Fibroblast of lung (primary cell): ENCODE results near the gene NEUROG1. TPM values are rescaled to one million over a fixed set of nuclear protein-coding genes. Genes with fewer than 3 reads are reported as not detected.

Experiments used
- DNase-seq, 2 donors: peaks; one replicate each; pipeline versions ENCODE4 v3.0.0 to v3.0.0-alpha.2; 2010; ENCODE audit warnings: low read depth in 2 of 2
- H2AFZ ChIP-seq: 2 replicates; pipeline ENCODE4 v1.5.1; 2012; ENCODE audit warnings: low read length, control low read depth, inconsistent platforms
- H3K27ac ChIP-seq: 2 replicates; pipeline ENCODE4 v1.5.1; 2011; ENCODE audit warnings: low read length, control low read depth; ENCODE audit not compliant: insufficient read depth
- H3K27me3 ChIP-seq: 2 replicates; pipeline ENCODE4 v1.5.1; 2011; ENCODE audit warnings: mild to moderate bottlenecking, low read length; ENCODE audit not compliant: control insufficient read depth, insufficient read depth
- H3K36me3 ChIP-seq: 2 replicates; pipeline ENCODE4 v1.5.1; 2011; ENCODE audit warnings: low read length; ENCODE audit not compliant: control insufficient read depth, insufficient read depth
- H3K4me1 ChIP-seq: 2 replicates; pipeline ENCODE4 v1.5.1; 2011; ENCODE audit warnings: low read length; ENCODE audit not compliant: control insufficient read depth, insufficient read depth; ENCODE audit errors: extremely low read depth
- H3K4me2 ChIP-seq: 2 replicates; pipeline ENCODE4 v1.5.1; 2011; ENCODE audit warnings: low read length, control low read depth; ENCODE audit not compliant: insufficient read depth; ENCODE audit errors: extremely low read depth
- H3K4me3 ChIP-seq, 4 experiments: fragments of 200-600 bp in 1 of 4; sonication (generic) in 1 of 4; replicated peaks in 1 of 4; 2 replicates each; pipeline ENCODE4 v1.5.1; 2011 to 2016; ENCODE audit warnings: low read length in 4 of 4, low read depth in 3 of 4, mild to moderate bottlenecking in 3 of 4, control low read depth in 2 of 4, inconsistent platforms in 1 of 4, mixed read lengths in 1 of 4; ENCODE audit not compliant: insufficient read depth in 1 of 4; ENCODE audit errors: control extremely low read depth in 1 of 4
- H3K79me2 ChIP-seq: 2 replicates; pipeline ENCODE4 v1.5.1; 2012; ENCODE audit warnings: mild to moderate bottlenecking, low read length, inconsistent platforms; ENCODE audit not compliant: control insufficient read depth, insufficient read depth
- H3K9ac ChIP-seq: 2 replicates; pipeline ENCODE4 v1.5.1; 2011; ENCODE audit warnings: mild to moderate bottlenecking, low read length, control low read depth; ENCODE audit not compliant: insufficient read depth
- H3K9me3 ChIP-seq: 2 replicates; pipeline ENCODE4 v1.5.1; 2012; ENCODE audit warnings: low read depth, low read length; ENCODE audit not compliant: control insufficient read depth, insufficient read depth
- H4K20me1 ChIP-seq: 2 replicates; pipeline ENCODE4 v1.5.1; 2011; ENCODE audit warnings: low read length; ENCODE audit not compliant: control insufficient read depth, insufficient read depth; ENCODE audit errors: extremely low read depth
- CTCF ChIP-seq, 2 donors: IDR thresholded peaks in 1 of 2; conservative IDR thresholded peaks in 1 of 2; 1 replicate in 1 of 2; 2 replicates in 1 of 2; pipeline ENCODE4 v1.5.1; 2011 to 2012; ENCODE audit warnings: low read length in 2 of 2, control low read depth in 1 of 2, inconsistent platforms in 1 of 2, low read depth in 1 of 2, mild to moderate bottlenecking in 1 of 2
- EZH2 ChIP-seq: IDR thresholded peaks from 2 replicates; pipeline ENCODE4 v1.5.1; 2012; ENCODE audit warnings: low read length, control low read depth, mild to moderate bottlenecking; ENCODE audit errors: missing control alignments
- polyA plus RNA-seq, 2 donors: library from polyadenylated mRNA; depleted of rRNA in 1 of 2; stranded (reverse) in 1 of 2; unstranded in 1 of 2; fragments of >200 nt; gene quantifications; 2 replicates each; pipeline ENCODE4 v1.2.1, GENCODE V29; 2011 to 2012; ENCODE audit warnings: missing spikeins in 1 of 2
- total RNA-seq: library from RNA; depleted of rRNA; stranded (reverse); fragments of >200 nt; gene quantifications from 2 replicates; pipeline ENCODE4 v1.2.1, GENCODE V29; 2014

The NEUROG1 gene
- total and polyA plus RNA-seq, 2 donors (not counting 1 experiment from before 2014, with no cell fraction given) = not detected

- Histone ChIP-seq H3K27me3 (no peaks in the 10 kb centered on the region), H2AFZ (no peak overlapping the region), H4K20me1 (no peaks in the 10 kb centered on the region), H3K36me3 (no peaks in the 10 kb centered on the region), H3K4me2 (no peak overlapping the region), H3K4me1 (peaks cover 4% of the 10 kb centered on the region), H3K79me2 (no peaks in the 10 kb centered on the region), H3K27ac (no peak overlapping the region), H3K9ac (no peak overlapping the region), H3K9me3 (no peaks in the 10 kb centered on the region), H3K4me3 (no peak overlapping the region)
- DNase-seq = no peak
- no peak for TF ChIP-seq EZH2
- no peak for TF ChIP-seq CTCF (conservative IDR thresholded peaks at IDR 0.05 in 1 of 2, IDR thresholded peaks at IDR 0.05 in 1 of 2; ENCODE audit: low read depth in 1 of 2, low read length in 2 of 2)
These were observed 48.7 kb downstream of the NEUROG1 start for GRCh38 chr5:135487037-135487395.

- DNase-seq = no peak
- no peaks in the 10 kb centered on the region for H3K79me2 ChIP-seq
- no peak overlapping the region for H3K4me3 ChIP-seq
- H3K36me3 ChIP-seq = no peaks in the 10 kb centered on the region
- no peak overlapping the region for H2AFZ ChIP-seq
- peaks cover 4% of the 10 kb centered on the region for H3K4me1 ChIP-seq
- no peak overlapping the region for H3K9ac ChIP-seq
- H4K20me1 ChIP-seq = no peaks in the 10 kb centered on the region
- H3K9me3 ChIP-seq = no peaks in the 10 kb centered on the region
- no peaks in the 10 kb centered on the region for H3K27me3 ChIP-seq
- no peak overlapping the region for H3K4me2 ChIP-seq
- TF ChIP-seq EZH2 (no peak), CTCF (conservative IDR thresholded peaks at IDR 0.05 in 1 of 2, IDR thresholded peaks at IDR 0.05 in 1 of 2; ENCODE audit: low read depth in 1 of 2, low read length in 2 of 2) (no peak)
- H3K27ac ChIP-seq = no peak overlapping the region
These were observed 49.4 kb downstream of the NEUROG1 start for GRCh38 chr5:135486131-135487036.

GRCh38 chr5:135484674-135485086 is 51.1 kb downstream of the NEUROG1 start:
- no peak overlapping the region for H3K9ac ChIP-seq
- H4K20me1 ChIP-seq = no peaks in the 10 kb centered on the region
- H3K27ac ChIP-seq = no peak overlapping the region
- H3K4me1 ChIP-seq = peaks cover 4% of the 10 kb centered on the region
- no peaks in the 10 kb centered on the region for H3K79me2 ChIP-seq
- no peaks in the 10 kb centered on the region for H3K36me3 ChIP-seq
- no peak for TF ChIP-seq EZH2
- H3K9me3 ChIP-seq = no peaks in the 10 kb centered on the region
- H3K4me2 ChIP-seq = no peak overlapping the region
- H2AFZ ChIP-seq = no peak overlapping the region
- H3K27me3 ChIP-seq = no peaks in the 10 kb centered on the region
- DNase-seq = no peak
- no peak overlapping the region for H3K4me3 ChIP-seq

Other genes with a start within 250 kb of the NEUROG1 start
- 154 and 191 TPM in 2 replicates for gene MACROH2A1, start 136.7 kb downstream of the NEUROG1 start, total RNA-seq
- 95.6 and 128 TPM in 2 replicates for gene MACROH2A1, start 136.7 kb downstream of the NEUROG1 start, polyA plus RNA-seq
- not detected in 2 replicates for gene DCANP1, start 88.6 kb downstream of the NEUROG1 start, total RNA-seq
- gene DCANP1, start 88.6 kb downstream of the NEUROG1 start, polyA plus RNA-seq = not detected in 2 replicates
- gene TIFAB, start 83.6 kb downstream of the NEUROG1 start, total RNA-seq = not detected in 2 replicates
- gene TIFAB, start 83.6 kb downstream of the NEUROG1 start, polyA plus RNA-seq = not detected in 2 replicates
- 0.17 and 0.26 TPM in 2 replicates for gene CXCL14, start 43.0 kb upstream of the NEUROG1 start, total RNA-seq
- 0.05 TPM in 1 of 2 replicates, not detected in the other for gene CXCL14, start 43.0 kb upstream of the NEUROG1 start, polyA plus RNA-seq